NCI-H446 (cell line): ENCODE results near the gene ZDHHC3.

ENCODE experiments used
- DNase-seq, 2 experiments: peaks; one replicate each; lab custom pipeline; 2025; lab: John Stamatoyannopoulos, UW

Gene ZDHHC3, protein sequence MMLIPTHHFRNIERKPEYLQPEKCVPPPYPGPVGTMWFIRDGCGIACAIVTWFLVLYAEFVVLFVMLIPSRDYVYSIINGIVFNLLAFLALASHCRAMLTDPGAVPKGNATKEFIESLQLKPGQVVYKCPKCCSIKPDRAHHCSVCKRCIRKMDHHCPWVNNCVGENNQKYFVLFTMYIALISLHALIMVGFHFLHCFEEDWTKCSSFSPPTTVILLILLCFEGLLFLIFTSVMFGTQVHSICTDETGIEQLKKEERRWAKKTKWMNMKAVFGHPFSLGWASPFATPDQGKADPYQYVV

DNA sequence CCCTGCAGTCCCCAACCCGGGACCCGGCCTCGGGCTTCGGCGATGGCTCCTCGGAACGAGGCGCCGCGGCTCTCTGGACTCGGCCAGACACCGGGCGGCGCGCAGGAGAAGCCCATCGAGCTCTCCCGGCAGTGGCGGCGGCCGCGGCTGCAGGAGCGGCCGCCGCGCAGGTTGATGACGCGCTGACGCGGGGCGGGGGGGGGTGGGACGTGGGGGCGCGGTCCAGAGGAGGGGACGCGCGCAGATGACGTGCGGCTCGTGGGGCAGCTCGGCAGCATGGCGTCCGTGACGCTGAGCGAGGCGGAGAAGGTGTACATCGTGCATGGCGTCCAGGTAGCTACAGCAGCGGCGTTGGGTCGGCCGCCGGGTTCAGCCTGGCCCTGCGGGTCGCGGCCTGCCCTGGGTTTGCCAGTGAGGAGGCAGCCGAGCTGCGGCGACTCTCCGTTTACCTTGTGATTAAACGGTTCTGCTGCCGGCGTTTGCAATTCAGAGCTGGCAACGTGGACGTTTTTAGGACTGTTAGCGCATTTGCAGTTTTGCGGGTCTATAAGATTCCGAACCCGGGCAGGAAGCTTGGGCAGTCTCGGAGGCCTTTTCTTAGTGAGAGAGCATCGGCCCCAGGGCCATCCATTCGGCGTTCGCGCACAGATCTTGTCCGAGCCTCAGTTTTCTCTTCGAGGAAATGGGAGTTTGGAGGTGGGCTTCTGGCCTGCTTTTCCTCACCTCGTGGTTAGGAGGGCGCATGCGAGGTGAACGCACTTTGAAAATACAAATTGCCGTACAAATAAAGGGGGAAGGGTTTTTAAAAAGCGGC is at the start of gene ZDHHC3, which contains the start of gene EXOSC7:
TSS of gene ZDHHC3 (minus strand) at position 173 of the 814 bp plus-strand sequence. CDS start 16,738 bp downstream, outside the sequence.
TSS of gene EXOSC7 (plus strand) at position 243 of the 814 bp plus-strand sequence. CDS start at position 277, 34 bp downstream.
- peak in 1 of 2 experiments; percentile 71 for DNase-seq

DNA sequence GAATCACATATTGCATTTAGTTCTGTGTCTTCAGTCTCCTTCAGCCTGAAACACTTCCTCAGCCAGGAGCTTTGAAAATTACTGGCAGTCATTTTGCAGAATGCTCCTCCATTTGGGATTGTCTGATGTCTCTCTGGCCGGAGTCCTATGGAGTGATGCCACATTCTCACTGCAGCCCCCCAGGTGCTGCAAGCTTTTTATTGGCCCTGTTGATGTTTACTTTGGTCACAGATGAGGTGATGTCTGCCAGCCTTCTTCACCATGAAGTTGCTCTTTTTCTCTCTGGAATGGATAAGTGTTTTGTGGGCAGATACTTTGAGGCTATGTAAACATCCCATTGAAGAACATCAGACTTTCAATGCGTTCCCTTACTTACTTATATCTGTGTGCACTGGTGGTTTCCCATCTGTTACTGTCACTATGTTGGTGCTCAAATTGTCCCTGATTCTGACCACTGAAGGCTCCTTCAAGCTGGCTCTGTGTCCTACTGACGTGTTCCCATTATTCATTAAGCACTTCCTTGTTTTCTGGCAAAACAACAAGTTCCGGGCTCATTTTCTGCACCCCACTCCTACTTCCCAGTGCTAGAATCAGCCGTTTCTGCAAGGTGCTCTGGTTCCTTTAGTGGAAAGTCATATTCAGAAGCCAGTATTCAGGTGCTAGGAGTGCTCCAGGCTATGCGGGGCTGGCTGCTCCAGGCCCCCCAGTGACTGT is 48.7 kb upstream of the ZDHHC3 start:
- no peak for DNase-seq

DNA sequence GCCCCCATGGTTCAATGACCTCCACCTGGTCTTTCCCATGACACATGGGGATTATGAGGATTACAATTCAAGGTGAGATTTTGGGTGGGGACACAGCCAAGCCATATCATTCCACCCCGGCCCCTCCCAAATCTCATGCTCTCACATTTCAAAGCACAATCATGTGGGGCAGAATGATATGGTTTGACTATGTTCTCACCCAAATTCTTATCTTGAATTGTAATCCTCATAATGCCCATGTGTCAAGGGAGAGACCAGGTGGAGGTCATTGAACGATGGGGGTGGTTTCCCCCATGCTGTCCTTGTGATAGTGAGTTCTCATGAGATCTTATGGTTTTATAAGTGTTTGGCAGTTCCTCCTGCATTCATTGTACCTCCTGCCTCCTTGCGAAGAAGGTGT is 47.7 kb upstream of the ZDHHC3 start:
- no peak for DNase-seq

DNA sequence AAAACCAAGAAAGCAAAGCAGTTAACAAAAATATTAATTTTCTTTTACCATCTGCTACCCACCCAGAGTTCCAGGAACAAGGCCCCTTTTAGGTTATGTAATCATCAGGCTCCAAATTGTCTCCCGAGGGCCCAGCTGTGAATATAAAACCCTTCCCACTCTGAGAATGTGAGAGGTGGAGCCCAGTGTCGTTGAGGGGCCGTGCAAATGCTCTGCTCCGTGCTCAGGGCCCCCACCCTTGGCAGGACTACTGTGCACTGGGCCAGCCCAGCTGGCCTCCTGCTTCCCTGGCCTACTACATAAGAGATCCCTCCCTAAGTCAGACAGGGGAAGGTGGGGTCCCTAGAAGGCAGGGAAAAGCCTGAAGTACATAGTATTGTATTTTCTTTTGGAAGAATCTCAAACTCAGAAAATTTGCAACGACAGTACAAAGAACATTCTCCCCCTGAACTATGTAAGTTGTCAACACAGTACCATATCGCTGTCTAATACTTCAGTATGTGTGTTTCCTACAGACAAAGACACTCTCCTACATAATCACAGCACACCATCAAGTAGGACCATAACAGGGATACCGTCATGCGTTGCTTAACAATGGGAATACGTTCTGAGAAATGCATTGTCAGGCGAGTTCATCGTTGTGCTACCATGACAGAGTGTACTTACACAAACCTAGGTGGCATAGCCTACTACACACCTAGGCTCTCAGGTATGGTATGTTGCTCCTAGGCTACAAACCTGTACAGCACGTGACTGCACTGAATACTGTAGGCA is 45.7 kb upstream of the ZDHHC3 start:
- DNase-seq = no peak

DNA sequence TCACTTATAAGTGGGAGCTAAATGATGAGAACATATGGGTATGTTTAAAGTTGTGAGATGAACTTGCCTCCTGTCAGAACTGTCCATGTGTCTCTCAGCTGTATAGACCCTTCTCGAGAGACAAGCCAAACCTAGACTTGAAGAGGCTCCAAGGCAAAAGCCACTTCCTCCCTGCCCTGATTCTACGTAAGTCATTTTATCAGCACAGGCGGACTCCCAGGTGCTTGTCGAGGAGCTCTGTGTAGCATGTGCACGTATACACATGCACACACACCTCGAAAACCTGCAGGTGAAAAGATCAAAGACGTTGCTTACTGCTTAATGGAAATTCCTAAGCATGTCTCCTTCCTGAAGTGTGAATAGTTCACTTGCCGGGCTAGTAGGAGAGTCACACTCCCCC is 44.6 kb upstream of the ZDHHC3 start:
- no peak for DNase-seq

DNA sequence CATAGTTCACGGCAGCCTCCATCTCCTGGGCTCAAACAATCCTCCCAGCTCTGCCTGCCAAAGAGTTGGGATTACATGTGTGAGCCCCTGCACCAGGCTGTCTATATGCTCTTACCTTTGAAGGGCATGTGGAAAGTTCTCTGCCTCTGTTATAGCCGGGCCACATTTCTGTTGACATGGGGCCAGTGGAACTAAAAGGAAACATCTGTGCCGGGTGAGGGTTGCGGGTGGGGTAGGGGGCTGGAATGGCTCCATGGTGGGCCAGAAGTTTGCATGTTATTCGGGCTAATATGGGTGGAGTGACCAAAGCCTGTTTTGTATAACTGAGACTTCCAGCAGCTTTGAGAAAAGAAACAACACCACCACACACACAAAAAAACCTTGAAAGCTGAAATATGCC is 41.8 kb upstream of the ZDHHC3 start:
- no peak for DNase-seq

DNA sequence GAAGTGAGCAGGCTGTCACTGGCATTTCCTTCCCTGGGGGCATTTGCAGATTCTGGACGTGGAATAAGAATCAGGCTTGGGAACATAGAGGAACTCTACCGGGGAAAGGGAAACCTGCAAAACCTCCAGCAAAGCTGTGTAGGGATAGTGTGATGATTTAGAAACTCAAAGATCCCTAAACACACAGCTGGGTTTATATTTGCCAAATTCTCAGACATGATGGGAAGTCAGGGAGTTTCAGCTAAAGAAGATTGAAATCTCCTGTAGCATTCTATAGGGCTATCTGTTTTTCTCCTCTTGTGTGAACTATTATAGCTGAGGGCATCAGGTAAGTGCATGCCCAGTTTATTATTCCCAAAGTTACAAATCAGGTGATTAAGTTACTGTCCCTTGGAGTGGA is 40.9 kb upstream of the ZDHHC3 start:
- no peak for DNase-seq

DNA sequence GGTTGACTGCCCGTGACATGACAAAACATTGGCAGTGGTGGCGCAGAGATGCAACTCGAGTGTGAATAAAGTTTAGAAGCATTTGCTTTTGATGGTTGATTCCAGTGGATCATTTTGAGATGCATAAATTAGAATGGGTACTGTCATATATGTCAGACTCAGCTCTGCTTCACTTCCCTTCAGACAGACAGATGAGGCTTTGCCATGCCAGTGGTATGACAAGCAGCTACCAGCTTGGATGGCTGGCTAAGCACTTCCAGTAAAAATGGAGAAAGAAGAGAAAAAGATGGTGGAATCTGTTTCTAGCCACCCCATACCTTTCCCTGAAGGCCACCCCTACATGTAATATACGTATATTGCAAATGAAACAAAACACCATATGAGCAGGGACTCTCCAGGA is 36.6 kb upstream of the ZDHHC3 start:
- DNase-seq = no peak

DNA sequence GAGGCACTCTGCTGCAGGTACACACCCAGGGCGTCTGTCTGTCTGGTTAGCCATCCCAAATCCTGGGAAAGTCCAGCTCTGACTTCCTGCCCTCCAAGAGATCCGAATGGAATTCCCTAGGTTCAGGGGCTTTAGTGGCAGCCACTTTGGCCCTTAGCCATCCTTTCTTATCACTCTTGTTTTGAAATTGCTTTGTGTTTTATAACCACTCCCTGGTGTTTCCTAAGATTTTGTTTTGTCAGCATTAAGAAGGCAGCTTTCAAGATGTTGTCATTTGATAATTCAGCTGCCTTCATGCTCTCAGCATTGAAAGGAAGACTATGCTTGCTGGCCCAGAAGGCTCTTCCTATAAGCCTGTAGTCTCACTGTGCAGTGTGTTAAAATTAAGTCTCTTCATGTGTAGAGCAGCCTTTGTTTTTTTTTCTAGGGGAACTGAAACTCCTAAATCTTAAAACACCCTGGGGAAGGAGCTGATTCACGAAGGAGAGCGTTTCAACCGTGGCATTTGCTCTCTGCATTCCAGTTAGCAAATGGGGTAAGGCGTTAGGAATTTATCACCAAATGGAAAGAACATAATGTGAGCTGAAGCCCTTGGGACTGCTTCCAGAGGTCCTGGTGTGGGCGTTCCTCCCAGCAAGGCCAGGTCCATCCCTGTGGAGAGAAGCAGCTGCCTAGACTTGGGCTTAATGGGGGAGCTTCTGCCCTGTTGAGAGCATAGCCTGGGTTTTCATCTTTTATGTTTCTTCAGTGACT is 36.0 kb upstream of the ZDHHC3 start:
- no peak for DNase-seq

DNA sequence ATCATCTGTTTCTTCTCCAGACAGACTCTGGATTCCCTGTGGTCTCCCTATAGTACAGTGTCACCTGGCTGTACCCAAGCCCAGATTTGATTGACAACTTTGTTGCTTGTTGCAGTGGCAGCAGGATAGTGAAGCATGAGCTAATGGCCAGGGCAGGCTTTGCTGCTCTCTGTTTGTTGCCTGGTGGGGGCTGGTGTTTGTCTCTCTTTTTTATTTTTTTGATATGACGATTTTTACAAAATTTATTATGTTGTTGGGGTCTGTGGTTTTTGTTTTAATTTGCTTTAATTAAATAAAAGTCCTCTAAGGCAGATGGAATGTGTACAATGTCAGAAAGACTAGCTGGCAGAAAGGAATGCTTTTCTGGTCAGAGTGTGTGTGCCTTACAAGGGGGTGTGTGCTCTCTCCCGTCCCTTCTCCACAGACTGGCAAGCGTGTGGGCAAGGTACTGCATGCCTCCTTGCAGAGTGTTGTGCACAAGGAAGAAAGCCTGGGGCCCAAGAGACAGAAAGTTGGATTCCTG is 34.9 kb upstream of the ZDHHC3 start:
- no peak for DNase-seq

DNA sequence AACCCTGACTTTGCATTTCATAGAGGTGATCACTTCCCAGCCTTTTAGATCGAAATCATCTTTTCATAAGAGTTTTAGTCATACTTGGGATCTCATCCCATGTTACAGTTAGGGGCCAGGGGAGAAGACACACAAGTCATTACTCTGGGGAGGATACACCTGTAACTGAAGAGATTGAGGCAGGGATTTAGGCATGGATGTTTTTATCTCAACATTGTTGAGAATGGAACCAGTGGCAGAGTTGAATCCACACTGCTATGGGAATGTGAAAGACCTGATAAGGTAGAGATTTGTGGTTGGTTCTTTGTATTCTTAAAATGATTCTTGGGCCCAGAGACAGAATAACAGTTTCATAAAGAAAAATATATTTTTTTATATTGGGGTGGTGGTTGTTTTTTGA is 33.9 kb upstream of the ZDHHC3 start:
- no peak for DNase-seq

DNA sequence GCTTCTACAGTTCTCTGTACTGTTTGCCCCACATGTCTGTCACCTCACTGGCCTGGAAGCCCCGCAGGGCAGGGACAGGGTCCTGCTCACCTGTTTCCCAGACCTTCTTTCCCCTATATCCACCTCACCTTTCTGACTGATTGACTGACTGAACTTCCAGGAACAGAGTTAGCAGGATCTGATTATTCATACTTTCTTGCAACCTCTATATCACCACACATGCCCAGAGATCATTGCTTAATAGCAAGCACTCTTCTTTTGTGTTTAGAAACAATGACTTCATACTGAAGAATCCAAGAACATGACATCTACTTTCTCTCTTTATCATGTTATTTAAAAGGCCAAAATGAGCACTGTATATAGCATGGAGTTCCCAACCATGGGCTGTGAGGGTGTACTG is 32.1 kb upstream of the ZDHHC3 start:
- no peak for DNase-seq

DNA sequence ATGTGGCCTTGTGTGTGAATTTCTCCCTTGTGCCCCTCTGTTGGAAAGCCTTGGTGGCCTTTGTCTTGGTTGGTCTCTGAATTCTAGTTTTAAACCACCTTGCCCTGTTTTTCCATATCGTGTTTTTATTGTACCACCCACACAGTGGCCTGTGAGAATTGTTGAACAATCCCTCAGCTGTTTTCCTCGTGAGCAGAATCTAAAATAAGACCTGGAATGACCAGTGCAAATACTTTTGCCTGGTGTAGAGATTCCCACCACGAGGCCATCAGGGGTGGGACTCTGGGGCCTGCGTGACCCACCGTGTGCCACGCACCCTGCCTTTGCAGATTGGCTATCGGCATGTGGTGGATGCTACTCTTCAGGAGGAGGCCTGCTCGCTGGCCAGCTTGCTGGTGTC is 31.1 kb upstream of the ZDHHC3 start:
- no peak for DNase-seq

DNA sequence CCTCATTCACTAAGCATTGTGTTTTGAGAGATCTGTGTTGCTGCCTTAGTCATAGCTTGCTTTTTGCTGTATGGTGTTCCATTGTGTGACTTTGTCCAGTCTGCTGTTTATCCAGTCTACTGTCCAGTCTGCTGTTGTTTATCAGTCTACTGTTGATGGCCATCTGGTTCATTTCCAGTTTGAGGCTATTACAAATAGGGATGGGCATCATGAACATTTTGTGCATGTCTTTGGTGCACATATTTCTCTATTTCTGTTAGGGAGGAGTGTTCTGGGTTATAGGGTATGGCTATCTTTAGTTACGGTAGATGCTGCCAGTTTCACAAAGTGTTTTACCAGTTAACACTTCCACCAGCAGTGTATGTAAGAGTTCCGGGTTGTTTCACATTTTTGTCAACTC is 27.9 kb upstream of the ZDHHC3 start:
- DNase-seq = no peak

DNA sequence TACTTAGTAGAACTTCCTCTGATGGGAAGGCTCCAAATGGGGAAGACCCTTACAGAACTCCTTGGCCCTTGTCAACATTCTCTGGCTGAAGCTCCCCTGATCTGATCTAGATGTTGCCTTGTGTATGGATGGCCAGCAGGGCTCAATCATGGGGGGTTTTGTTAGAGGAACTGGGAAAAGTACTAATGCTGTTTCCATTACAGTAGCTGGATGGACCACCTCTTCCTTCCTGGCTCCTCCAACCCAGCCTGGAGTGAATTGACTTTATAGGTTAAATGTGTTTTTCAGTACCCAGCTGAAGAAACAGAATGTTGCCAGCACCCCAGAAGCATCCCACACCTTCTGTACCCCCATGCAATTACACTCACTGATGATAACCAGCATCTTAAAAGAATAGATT is 27.4 kb upstream of the ZDHHC3 start:
- DNase-seq = no peak

DNA sequence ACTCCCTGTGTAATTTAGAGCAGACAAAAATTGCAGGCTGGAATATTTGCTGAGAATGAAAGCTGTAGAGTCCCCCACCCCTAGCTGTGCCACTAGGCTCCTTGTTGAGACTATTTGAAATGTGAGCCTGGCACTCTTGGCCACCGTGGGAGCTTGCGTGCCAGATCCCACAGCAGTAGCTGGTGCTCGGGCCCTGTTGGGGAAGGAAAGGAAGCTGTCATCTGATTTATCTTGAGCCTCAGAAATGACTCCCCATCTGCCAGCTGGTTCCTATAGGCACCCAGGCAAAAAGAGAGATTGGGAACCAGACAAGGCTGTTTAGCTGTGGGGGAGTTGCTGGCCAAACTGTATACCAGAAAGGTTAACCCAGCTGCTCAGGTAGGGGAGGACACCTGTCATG is 26.7 kb upstream of the ZDHHC3 start:
- DNase-seq = no peak

DNA sequence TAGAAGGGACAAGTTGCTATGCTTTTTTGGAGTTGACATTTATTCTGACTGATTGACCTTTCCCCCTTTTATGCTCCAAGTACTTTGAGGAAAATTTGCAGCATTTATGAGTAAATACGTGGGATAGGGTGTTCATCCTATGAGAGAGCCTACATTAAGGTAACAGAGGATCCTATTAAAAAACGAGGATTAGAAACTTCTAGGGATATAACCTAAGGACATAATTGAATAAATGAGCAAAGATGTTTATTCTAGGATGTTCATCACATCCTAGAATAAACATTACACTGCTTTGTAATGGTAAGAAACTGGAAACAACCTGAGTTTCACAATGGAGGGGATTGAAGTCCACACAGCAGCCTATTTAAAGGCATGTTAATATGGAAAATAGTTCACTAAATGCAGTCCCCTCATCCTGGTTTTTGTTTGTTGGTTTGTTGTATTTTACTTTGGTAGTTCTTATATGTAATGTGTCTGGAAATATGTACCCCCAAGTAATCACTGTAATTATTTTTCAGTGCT is 26.2 kb upstream of the ZDHHC3 start:
- no peak for DNase-seq

DNA sequence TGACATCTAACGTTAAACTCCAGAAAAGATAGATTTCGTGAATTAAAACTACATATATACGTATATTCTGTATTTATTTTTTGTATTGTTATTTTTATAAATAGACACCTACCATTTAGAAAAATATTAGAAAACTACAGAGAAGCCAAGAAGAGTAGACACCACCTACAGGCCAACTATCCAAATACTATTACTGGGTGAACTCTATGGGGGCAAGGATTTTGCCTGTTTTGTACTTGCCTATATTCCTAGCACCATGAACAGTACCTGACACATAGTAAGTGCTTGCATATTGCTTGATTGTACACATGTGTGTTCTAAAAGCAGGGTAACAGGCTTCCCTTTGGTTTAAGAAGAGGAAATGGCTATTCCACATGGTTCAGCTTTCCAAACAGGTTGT is 25.8 kb upstream of the ZDHHC3 start:
- DNase-seq = no peak

DNA sequence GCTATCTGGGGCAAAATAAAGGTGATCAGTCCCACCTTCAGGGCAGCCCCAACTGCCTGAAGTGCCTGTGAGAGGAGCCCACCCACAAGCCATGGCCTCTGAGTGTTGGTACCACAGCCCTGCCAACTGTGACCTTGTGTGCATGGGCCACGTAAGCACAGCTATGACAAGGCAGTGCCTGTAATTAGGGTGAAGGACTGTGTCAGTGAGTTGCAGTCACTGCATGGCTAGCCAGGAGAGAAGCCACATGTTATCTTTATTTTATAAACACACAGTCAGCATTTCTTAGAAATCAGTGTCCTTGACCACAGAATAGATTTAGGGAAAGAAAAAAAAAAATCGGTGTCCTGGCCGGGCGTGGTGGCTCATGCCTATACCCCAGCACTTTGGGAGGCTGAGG is 24.8 kb upstream of the ZDHHC3 start:
- no peak for DNase-seq

DNA sequence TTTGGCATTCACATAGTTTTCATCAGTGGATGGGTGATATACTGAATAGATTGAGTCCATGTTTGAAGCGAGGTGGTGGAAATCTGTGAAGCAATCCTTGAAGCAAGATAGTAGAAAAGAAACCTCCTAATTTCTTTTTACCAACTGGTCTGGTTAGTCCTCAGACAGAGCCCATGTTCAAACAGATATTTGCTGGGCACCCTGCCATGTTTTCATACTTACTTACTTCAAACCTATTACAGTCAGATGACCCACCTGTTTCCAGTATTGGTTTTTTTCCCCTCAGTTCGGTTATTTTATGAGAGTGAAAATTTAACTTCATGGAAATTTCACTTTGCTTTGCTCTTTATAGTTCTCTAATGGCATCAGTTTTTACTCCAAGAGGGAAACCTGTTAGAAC is 23.8 kb upstream of the ZDHHC3 start:
- DNase-seq = no peak

DNA sequence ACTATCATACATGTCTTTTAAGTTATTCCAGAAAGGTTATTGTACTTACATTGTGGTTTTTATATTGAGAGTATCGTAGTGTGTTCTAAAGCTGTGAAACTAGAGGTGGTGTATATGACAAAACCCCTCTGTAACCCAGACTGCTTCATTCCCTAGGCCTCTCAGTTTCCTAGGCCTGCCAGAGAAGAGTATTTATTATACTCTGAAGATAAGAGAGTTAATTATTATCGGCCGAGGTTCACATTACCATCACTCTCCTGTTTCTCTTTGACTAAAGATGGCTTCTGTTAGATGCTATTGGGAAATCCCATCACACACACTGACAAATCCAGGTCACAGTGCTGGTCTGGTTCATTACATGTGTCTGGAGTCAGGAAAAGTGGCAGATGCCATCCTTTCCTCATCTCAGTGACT is 20.6 kb upstream of the ZDHHC3 start:
- DNase-seq = no peak
